HG03025 (cell line): ENCODE results near the gene CRYBG2.
"Not testable (repeated sequence)": the region's sequence is repeated elsewhere in the genome, so short reads cannot be mapped to it uniquely, and the experiment has no call there.

Experiments used
- ATAC-seq: cut with Tn5 transposase; IDR thresholded peaks from one replicate; pipeline ENCODE4 v1.9.1; 2021; ENCODE audit warnings: mild to moderate bottlenecking, moderate library complexity; ENCODE audit not compliant: unreplicated experiment, low FRiP score

Gene CRYBG2

GRCh38 chr1:26353976-26354820 is at the start of gene CRYBG2:
CRYBG2 (minus strand) TSS chr1:26354130; CDS start chr1:26346657, 7,473 bp downstream.
- ATAC-seq: no peak

GRCh38 chr1:26403656-26404055 is 49.7 kb upstream of the CRYBG2 start:
- ATAC-seq: no peak

GRCh38 chr1:26401891-26402290 is 48.0 kb upstream of the CRYBG2 start:
- no peak for ATAC-seq

- no peak for ATAC-seq
Measured at GRCh38 chr1:26399034-26399433, 45.1 kb upstream of the CRYBG2 start.

GRCh38 chr1:26395754-26396153 is 41.8 kb upstream of the CRYBG2 start:
- no peak for ATAC-seq

- ATAC-seq: no peak
Measured at GRCh38 chr1:26391450-26391849, 37.5 kb upstream of the CRYBG2 start.

GRCh38 chr1:26389604-26390247 is 35.8 kb upstream of the CRYBG2 start:
- ATAC-seq: no peak

GRCh38 chr1:26388791-26389445 is 35.0 kb upstream of the CRYBG2 start:
- ATAC-seq: no peak

- ATAC-seq: no peak
Measured at GRCh38 chr1:26387447-26387846, 33.5 kb upstream of the CRYBG2 start.

GRCh38 chr1:26385063-26385462 is 31.1 kb upstream of the CRYBG2 start:
- not testable (repeated sequence) for ATAC-seq

- ATAC-seq: no peak
Measured at GRCh38 chr1:26384076-26384475, 30.1 kb upstream of the CRYBG2 start.

GRCh38 chr1:26378879-26379251 is 24.9 kb upstream of the CRYBG2 start:
- no peak for ATAC-seq

- no peak for ATAC-seq
Measured at GRCh38 chr1:26378088-26378878, 24.4 kb upstream of the CRYBG2 start.

GRCh38 chr1:26376050-26376449 is 22.1 kb upstream of the CRYBG2 start:
- ATAC-seq: no peak

GRCh38 chr1:26375081-26375480 is 21.2 kb upstream of the CRYBG2 start:
- no peak for ATAC-seq

- ATAC-seq: not testable (repeated sequence)
Measured at GRCh38 chr1:26374361-26374760, 20.4 kb upstream of the CRYBG2 start.

GRCh38 chr1:26373789-26374188 is 19.9 kb upstream of the CRYBG2 start:
- ATAC-seq: no peak

- no peak for ATAC-seq
Measured at GRCh38 chr1:26373281-26373680, 19.4 kb upstream of the CRYBG2 start.

GRCh38 chr1:26372611-26373010 is 18.7 kb upstream of the CRYBG2 start, which contains the start of gene ZNF683:
ZNF683 (minus strand) TSS chr1:26372750; CDS start chr1:26368571, 4,179 bp downstream.
- ATAC-seq: not testable (repeated sequence)

GRCh38 chr1:26372039-26372438 is 18.1 kb upstream of the CRYBG2 start:
- no peak for ATAC-seq
